HL-60 (cell line): ENCODE data around the gene ZNF841.
"Not testable (repeated sequence)": the region's sequence is repeated elsewhere in the genome, so short reads cannot be mapped to it uniquely, and the experiment has no call there.

Source experiments
- GABPA ChIP-seq: IDR thresholded peaks from 2 replicates; pipeline ENCODE4 v1.6.1; 2012; ENCODE audit warnings: low read depth
- POLR2AphosphoS5 ChIP-seq: IDR thresholded peaks from 2 replicates; pipeline ENCODE4 v1.6.1; 2012; ENCODE audit warnings: low read depth
- REST ChIP-seq: IDR thresholded peaks from 2 replicates; pipeline ENCODE4 v1.6.1; 2012; ENCODE audit warnings: low read depth; ENCODE audit not compliant: insufficient replicate concordance
- SPI1 ChIP-seq: IDR thresholded peaks from 2 replicates; pipeline ENCODE4 v1.6.1; 2012; ENCODE audit warnings: low read depth, mild to moderate bottlenecking, borderline replicate concordance
- TF ChIP-seq, protein P1 (sequence below): IDR thresholded peaks from one replicate; pipeline ENCODE4 v1.5.1; 2011; ENCODE audit warnings: low read length, control low read depth, inconsistent platforms; ENCODE audit not compliant: insufficient read depth

GRCh38 chr19:52024478-52024877, 71.1 kb downstream of the ZNF841 start:
- TF ChIP-seq, protein P1, sequence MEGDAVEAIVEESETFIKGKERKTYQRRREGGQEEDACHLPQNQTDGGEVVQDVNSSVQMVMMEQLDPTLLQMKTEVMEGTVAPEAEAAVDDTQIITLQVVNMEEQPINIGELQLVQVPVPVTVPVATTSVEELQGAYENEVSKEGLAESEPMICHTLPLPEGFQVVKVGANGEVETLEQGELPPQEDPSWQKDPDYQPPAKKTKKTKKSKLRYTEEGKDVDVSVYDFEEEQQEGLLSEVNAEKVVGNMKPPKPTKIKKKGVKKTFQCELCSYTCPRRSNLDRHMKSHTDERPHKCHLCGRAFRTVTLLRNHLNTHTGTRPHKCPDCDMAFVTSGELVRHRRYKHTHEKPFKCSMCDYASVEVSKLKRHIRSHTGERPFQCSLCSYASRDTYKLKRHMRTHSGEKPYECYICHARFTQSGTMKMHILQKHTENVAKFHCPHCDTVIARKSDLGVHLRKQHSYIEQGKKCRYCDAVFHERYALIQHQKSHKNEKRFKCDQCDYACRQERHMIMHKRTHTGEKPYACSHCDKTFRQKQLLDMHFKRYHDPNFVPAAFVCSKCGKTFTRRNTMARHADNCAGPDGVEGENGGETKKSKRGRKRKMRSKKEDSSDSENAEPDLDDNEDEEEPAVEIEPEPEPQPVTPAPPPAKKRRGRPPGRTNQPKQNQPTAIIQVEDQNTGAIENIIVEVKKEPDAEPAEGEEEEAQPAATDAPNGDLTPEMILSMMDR: not testable (repeated sequence)
- TF ChIP-seq REST, POLR2AphosphoS5, SPI1, GABPA: not testable (repeated sequence)
